Testis (tissue), 3 donors: Measurements from ENCODE around the gene RAB12. TPM values are rescaled to one million over a fixed set of nuclear protein-coding genes. Genes with fewer than 3 reads are reported as not detected.

Experiments used
- DNase-seq: peaks from one replicate; pipeline ENCODE4 v3.0.0-alpha.2; 2019
- H3K27ac ChIP-seq, 2 donors: fragments of 200-600 bp; sonication (generic); one replicate each; pipeline ENCODE4 v1.5.1; 2019
- H3K27me3 ChIP-seq: fragments of 200-600 bp; sonication (generic); one replicate; pipeline ENCODE4 v1.5.1; 2019
- H3K36me3 ChIP-seq: fragments of 200-600 bp; sonication (generic); one replicate; pipeline ENCODE4 v1.5.1; 2017; ENCODE audit warnings: low read depth; ENCODE audit errors: missing control alignments
- H3K4me1 ChIP-seq: fragments of 200-600 bp; sonication (generic); one replicate; pipeline ENCODE4 v1.5.1; 2019
- H3K4me3 ChIP-seq, 2 donors: fragments of 200-600 bp; sonication (generic); one replicate each; pipeline ENCODE4 v1.5.1; 2017 to 2019
- H3K9me3 ChIP-seq: fragments of 200-600 bp; sonication (generic); one replicate; pipeline ENCODE4 v1.5.1; 2017
- POLR2A ChIP-seq: fragments of 450-650 bp; IDR thresholded peaks from one replicate; pipeline ENCODE4 v1.6.1; 2017; ENCODE audit warnings: antibody characterized with exemption, mild to moderate bottlenecking, moderate library complexity
- WGBS, 2 donors: methylation state at CpG; one replicate each; pipeline ENCODE4 v1.1.5; 2018; 5-methylcytosine and 5-hydroxymethylcytosine counted together
- intact Hi-C: fragments of 100-400 bp; cut with DNase I; formaldehyde crosslinking; loops from one replicate; pipeline ENCODE4 v1.15.1; 2023; ENCODE audit warnings: low total_unique reads
- polyA plus RNA-seq: library from polyadenylated mRNA; stranded (reverse); fragments of 350-450 nt; fragmentation: Illumina TruSeq; extraction: RNeasy Lipid Tissue Mini Kit (QIAGEN cat#74804); gene quantifications from one replicate; pipeline ENCODE4 v1.2.3, GENCODE V29; 2014; ENCODE audit warnings: low read depth, low replicate concordance; ENCODE audit not compliant: insufficient read depth
- total RNA-seq, 2 donors: library from RNA; depleted of rRNA; stranded (reverse); fragments of >200 nt; gene quantifications; one replicate each; pipeline ENCODE4 v1.2.3, GENCODE V29; 2016
- TF ChIP-seq, protein P1 (sequence below), 3 experiments: fragments of 450-650 bp in 2 of 3; fragments of 200-600 bp in 1 of 3; sonication (generic) in 1 of 3; IDR thresholded peaks; one replicate each; pipeline ENCODE4 v1.5.1; 2016 to 2019; ENCODE audit warnings: antibody characterized with exemption in 3 of 3, mild to moderate bottlenecking in 2 of 3, moderate library complexity in 1 of 3

Gene RAB12
- total and polyA plus RNA-seq, 3 donors from 2014 or later = 28.0 to 52.0 (median 39.8) TPM

DNA sequence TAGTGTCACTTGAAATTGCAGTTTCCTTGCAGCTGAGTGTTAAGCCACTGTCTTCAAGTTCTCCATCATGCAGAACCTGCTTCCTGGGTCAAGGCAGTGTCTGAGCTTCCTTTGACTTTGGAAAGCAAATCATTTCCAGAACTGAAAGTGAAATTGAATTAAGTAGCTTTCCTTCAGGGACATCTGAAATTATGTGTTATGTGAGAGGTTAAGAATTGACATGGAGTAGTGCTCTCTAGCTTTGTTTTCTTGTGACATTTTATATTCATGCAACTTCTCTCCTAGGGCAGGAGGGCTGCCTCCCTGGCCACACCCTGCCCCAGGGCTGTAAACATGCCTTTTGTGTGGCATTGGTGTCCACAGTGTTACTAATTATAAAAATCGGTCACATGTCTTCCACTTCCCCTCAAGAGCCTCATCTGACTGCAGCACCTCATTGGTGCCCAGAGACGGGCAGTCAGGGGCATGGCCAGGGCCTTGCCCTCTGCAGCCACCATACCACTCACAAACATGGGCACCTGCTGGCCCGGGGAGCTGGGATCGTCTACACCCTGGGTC is 14.4 kb downstream of the RAB12 start:
- no peak for DNase-seq
- no peaks in the 10 kb centered on the region for H3K27me3 ChIP-seq
- no peaks in the 10 kb centered on the region for H3K36me3 ChIP-seq
- TF ChIP-seq POLR2A = no peak
- TF ChIP-seq, protein P1, sequence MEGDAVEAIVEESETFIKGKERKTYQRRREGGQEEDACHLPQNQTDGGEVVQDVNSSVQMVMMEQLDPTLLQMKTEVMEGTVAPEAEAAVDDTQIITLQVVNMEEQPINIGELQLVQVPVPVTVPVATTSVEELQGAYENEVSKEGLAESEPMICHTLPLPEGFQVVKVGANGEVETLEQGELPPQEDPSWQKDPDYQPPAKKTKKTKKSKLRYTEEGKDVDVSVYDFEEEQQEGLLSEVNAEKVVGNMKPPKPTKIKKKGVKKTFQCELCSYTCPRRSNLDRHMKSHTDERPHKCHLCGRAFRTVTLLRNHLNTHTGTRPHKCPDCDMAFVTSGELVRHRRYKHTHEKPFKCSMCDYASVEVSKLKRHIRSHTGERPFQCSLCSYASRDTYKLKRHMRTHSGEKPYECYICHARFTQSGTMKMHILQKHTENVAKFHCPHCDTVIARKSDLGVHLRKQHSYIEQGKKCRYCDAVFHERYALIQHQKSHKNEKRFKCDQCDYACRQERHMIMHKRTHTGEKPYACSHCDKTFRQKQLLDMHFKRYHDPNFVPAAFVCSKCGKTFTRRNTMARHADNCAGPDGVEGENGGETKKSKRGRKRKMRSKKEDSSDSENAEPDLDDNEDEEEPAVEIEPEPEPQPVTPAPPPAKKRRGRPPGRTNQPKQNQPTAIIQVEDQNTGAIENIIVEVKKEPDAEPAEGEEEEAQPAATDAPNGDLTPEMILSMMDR (IDR thresholded peaks at IDR 0.05) = no peak
- peaks cover 9% of the 10 kb centered on the region for H3K4me1 ChIP-seq
- peak overlapping the region in 1 of 2 donors; percentile 26 for H3K27ac ChIP-seq
- WGBS, 2 donors = 84% methylated on average over 4 of the region's 4 CpGs
- H3K9me3 ChIP-seq = no peaks in the 10 kb centered on the region
- no peak overlapping the region for H3K4me3 ChIP-seq
- intact Hi-C loops = no loop called here

DNA sequence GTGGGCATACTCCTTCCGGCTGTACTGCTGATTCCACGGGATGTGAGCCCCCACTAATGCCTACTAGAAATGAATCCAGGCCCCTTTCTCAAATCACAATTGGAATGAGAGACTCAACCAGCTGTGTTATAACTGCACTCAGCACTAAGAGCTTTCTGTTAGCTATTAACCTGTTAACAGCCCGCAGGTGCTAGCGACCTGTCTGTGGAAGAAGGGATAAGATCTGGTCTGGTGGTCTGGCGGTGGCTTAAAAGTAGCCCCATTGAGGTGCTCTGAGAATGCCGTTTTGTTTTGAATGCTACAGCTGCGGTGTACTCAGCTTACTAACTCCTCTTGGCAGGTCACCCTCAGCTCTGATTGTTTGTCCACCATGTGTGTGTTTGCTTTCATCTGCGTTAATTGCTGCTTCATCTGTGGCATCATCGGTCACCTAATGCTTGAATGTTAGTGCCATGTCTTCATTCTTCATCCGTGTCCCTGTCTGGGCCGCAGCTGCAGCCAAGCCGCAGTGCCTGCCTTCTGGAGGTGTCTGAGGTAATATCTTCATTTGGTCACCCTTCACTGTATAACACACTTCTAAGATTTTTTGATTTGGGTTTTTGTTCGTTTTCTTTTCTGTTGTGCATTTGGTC is 16.3 kb downstream of the RAB12 start:
- Histone ChIP-seq H3K27me3 (no peaks in the 10 kb centered on the region), H3K36me3 (no peaks in the 10 kb centered on the region), H3K4me1 (peaks cover 7% of the 10 kb centered on the region), H3K27ac (no peak overlapping the region), H3K4me3 (no peak overlapping the region), H3K9me3 (no peaks in the 10 kb centered on the region)
- intact Hi-C loops = no loop called here
- WGBS, 2 donors = 90 to 91% methylated on average over 13 of the region's 13 CpGs
- no peak for DNase-seq
- TF ChIP-seq, protein P1 (IDR thresholded peaks at IDR 0.05) = no peak
- TF ChIP-seq POLR2A = no peak

DNA sequence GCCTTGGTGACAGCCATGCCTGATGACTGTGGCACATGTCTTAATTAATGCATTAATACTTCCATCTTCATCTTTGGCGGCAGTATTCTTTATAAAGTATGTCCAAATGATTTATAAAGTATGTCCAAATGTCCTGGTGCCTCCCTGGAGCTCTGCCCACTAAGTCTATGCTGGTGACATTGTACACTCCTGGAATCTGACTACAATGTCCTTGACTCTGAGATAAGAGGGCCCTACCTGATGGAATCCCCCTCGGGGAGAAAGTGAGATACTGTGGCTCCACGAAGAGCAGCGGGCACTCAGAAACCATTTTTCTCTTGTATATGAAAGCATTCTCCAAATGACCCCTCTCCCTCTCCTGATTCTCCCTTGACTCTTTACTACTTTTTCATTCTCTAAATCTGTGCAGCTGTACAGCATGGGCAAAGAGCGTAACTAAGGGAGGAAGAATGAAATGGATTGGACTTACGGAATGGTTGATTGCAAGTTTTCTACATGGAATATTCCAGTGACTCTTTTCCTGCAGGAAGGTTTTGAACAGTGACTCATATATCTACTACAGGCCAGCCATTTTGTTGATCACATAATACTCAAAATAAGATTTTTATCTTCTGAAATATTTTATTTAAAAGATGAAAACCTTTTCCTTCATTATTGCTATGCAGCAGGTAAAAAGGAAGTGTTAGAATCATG is 17.3 kb downstream of the RAB12 start:
- WGBS, 2 donors = 73 to 77% methylated on average over 6 of the region's 6 CpGs
- Histone ChIP-seq H3K4me1 (peaks cover 5% of the 10 kb centered on the region), H3K4me3 (no peak overlapping the region), H3K27me3 (no peaks in the 10 kb centered on the region), H3K9me3 (no peaks in the 10 kb centered on the region), H3K27ac (no peak overlapping the region), H3K36me3 (no peaks in the 10 kb centered on the region)
- TF ChIP-seq, protein P1 (IDR thresholded peaks at IDR 0.05) = no peak
- TF ChIP-seq POLR2A = no peak
- no peak for DNase-seq
- intact Hi-C loops = no loop called here

DNA sequence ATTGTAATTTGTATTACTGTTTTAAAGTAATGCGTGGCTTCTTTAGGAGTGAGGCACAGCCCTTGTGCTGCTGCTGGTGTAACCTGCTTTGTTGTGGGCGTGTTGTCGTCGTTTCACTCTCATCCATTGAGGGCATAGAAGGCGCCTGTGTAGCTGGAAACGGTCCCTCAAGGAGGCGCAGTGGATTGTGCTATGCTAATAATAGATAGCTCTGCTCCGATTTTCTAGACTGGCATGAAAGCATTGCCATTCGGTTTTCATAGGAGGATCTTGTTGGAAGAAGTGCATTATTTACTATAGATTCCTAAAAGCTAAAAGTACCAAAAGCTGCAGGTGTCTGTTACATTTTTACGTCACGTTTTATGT is 17.9 kb downstream of the RAB12 start:
- Histone ChIP-seq H3K4me3 (no peak overlapping the region), H3K27me3 (no peaks in the 10 kb centered on the region), H3K36me3 (no peaks in the 10 kb centered on the region), H3K27ac (no peak overlapping the region), H3K9me3 (no peaks in the 10 kb centered on the region), H3K4me1 (peaks cover 5% of the 10 kb centered on the region)
- no peak for DNase-seq
- WGBS, 2 donors = 88 to 92% methylated on average over 11 of the region's 11 CpGs
- TF ChIP-seq POLR2A = no peak
- TF ChIP-seq, protein P1 (IDR thresholded peaks at IDR 0.05) = no peak
- intact Hi-C loops = no loop called here
